Ishikawa (cell line): ENCODE results near the gene SH3TC2.

Experiments used
- CEBPB ChIP-seq: IDR thresholded peaks from 2 replicates; pipeline ENCODE4 v1.6.1; 2012
- CREB1 ChIP-seq: IDR thresholded peaks from 2 replicates; pipeline ENCODE4 v1.6.1; 2012; ENCODE audit warnings: low read depth
- EGR1 ChIP-seq: IDR thresholded peaks from 2 replicates; pipeline ENCODE4 v1.6.1; 2012
- EP300 ChIP-seq: IDR thresholded peaks from 2 replicates; pipeline ENCODE4 v1.6.1; 2012; ENCODE audit warnings: borderline replicate concordance
- FOXM1 ChIP-seq: IDR thresholded peaks from 2 replicates; pipeline ENCODE4 v1.6.1; 2012; ENCODE audit warnings: low read depth, borderline replicate concordance
- MAX ChIP-seq: IDR thresholded peaks from 2 replicates; pipeline ENCODE4 v1.6.1; 2012
- NFIC ChIP-seq: IDR thresholded peaks from 2 replicates; pipeline ENCODE4 v1.6.1; 2012
- RAD21 ChIP-seq: IDR thresholded peaks from 2 replicates; pipeline ENCODE4 v1.6.1; 2012; ENCODE audit warnings: low read depth
- REST ChIP-seq: IDR thresholded peaks from 2 replicates; pipeline ENCODE4 v1.6.1; 2012; ENCODE audit warnings: low read depth, mild to moderate bottlenecking
- TAF1 ChIP-seq: IDR thresholded peaks from 2 replicates; pipeline ENCODE4 v1.6.1; 2012; ENCODE audit warnings: low read depth, mild to moderate bottlenecking
- TCF12 ChIP-seq: IDR thresholded peaks from 2 replicates; pipeline ENCODE4 v1.6.1; 2012; ENCODE audit warnings: low read depth
- TEAD4 ChIP-seq: IDR thresholded peaks from 2 replicates; pipeline ENCODE4 v1.6.1; 2012
- USF1 ChIP-seq: IDR thresholded peaks from 2 replicates; pipeline ENCODE4 v1.6.1; 2012
- YY1 ChIP-seq: IDR thresholded peaks from 2 replicates; pipeline ENCODE4 v1.6.1; 2012; ENCODE audit warnings: low read depth
- ZBTB7A ChIP-seq: IDR thresholded peaks from 2 replicates; pipeline ENCODE4 v1.6.1; 2012; ENCODE audit warnings: low read depth

SH3TC2 gene

GRCh38 chr5:149019679-149020078 lies 43.2 kb downstream of the SH3TC2 start:
- TF ChIP-seq TCF12 (no peak), REST (no peak), YY1 (no peak), EP300 (no peak)

GRCh38 chr5:149018909-149019443 lies 43.9 kb downstream of the SH3TC2 start:
- no peak for TF ChIP-seq ZBTB7A
- TF ChIP-seq EGR1, result no peak
- no peak for TF ChIP-seq TCF12
- TF ChIP-seq MAX, result no peak
- TF ChIP-seq EP300, result no peak
- TF ChIP-seq YY1, result no peak
- no peak for TF ChIP-seq REST
- TF ChIP-seq CEBPB, result no peak
- no peak for TF ChIP-seq RAD21

GRCh38 chr5:149017636-149018035 lies 45.2 kb downstream of the SH3TC2 start:
- no peak for TF ChIP-seq TAF1

- TF ChIP-seq RAD21, result no peak
- no peak for TF ChIP-seq CEBPB
- TF ChIP-seq REST, result no peak
- no peak for TF ChIP-seq EP300
- TF ChIP-seq MAX, result no peak
- no peak for TF ChIP-seq CREB1
- no peak for TF ChIP-seq TCF12
- no peak for TF ChIP-seq USF1
- no peak for TF ChIP-seq FOXM1
Measured at GRCh38 chr5:149015561-149015960, 47.3 kb downstream of the SH3TC2 start.

GRCh38 chr5:149015126-149015525 lies 47.7 kb downstream of the SH3TC2 start:
- TF ChIP-seq RAD21 (no peak), EP300 (no peak), TCF12 (no peak), NFIC (no peak), EGR1 (no peak)

- no peak for TF ChIP-seq TCF12
Measured at GRCh38 chr5:149014571-149015031, 48.3 kb downstream of the SH3TC2 start.

- TF ChIP-seq TAF1, result no peak
- no peak for TF ChIP-seq USF1
- no peak for TF ChIP-seq MAX
- TF ChIP-seq RAD21, result no peak
- no peak for TF ChIP-seq REST
- TF ChIP-seq TCF12, result no peak
- no peak for TF ChIP-seq YY1
- no peak for TF ChIP-seq EGR1
- TF ChIP-seq FOXM1, result no peak
- no peak for TF ChIP-seq NFIC
- no peak for TF ChIP-seq EP300
- TF ChIP-seq ZBTB7A, result no peak
- no peak for TF ChIP-seq CEBPB
- no peak for TF ChIP-seq CREB1
- no peak for TF ChIP-seq TEAD4
Measured at GRCh38 chr5:149013796-149014195, 49.1 kb downstream of the SH3TC2 start.
